T-helper 17 cell (primary cell): Measurements from ENCODE around the gene RAB3C. TPM values are rescaled to one million over a fixed set of nuclear protein-coding genes. Genes with fewer than 3 reads are reported as not detected.

ENCODE experiments used
- ATAC-seq: fragments of 150-1000 bp; cut with Tn5 transposase; 2 replicates; pipeline ENCODE4 v1.10.0; 2021; ENCODE audit warnings: mild to moderate bottlenecking, moderate library complexity
- DNase-seq, 3 donors: peaks; one replicate each; pipeline versions ENCODE4 v3.0.0 to v3.0.0-alpha.2; 2020 to 2021
- H3K9me3 ChIP-seq: one replicate; pipeline ENCODE4 v1.7.0; 2013; ENCODE audit warnings: low read length, mild to moderate bottlenecking; ENCODE audit not compliant: control insufficient read depth, poor library complexity, severe bottlenecking
- H3K27ac Mint-ChIP-seq: one replicate; pipeline ENCODE4 v1.8.0; 2022; ENCODE audit warnings: mild to moderate bottlenecking, moderate library complexity, mixed read lengths
- H3K27me3 Mint-ChIP-seq: one replicate; pipeline ENCODE4 v1.8.0; 2022; ENCODE audit warnings: mixed read lengths
- H3K36me3 Mint-ChIP-seq: one replicate; pipeline ENCODE4 v1.8.0; 2022; ENCODE audit warnings: low read depth, mixed read lengths
- H3K4me1 Mint-ChIP-seq: one replicate; pipeline ENCODE4 v1.8.0; 2022; ENCODE audit warnings: mild to moderate bottlenecking, mixed read lengths
- H3K4me3 Mint-ChIP-seq: one replicate; pipeline ENCODE4 v1.8.0; 2022; ENCODE audit warnings: mild to moderate bottlenecking, moderate library complexity, mixed read lengths
- total RNA-seq, 4 donors: library from RNA in 2 of 4; stranded (reverse) in 2 of 4; gene quantifications; one replicate each; pipeline ENCODE4 v1.2.3 and lab custom pipeline; 2022 to 2026

The RAB3C gene
- total RNA-seq, 2 donors from 2014 or later, result 0.03 TPM; not detected in 1

DNA sequence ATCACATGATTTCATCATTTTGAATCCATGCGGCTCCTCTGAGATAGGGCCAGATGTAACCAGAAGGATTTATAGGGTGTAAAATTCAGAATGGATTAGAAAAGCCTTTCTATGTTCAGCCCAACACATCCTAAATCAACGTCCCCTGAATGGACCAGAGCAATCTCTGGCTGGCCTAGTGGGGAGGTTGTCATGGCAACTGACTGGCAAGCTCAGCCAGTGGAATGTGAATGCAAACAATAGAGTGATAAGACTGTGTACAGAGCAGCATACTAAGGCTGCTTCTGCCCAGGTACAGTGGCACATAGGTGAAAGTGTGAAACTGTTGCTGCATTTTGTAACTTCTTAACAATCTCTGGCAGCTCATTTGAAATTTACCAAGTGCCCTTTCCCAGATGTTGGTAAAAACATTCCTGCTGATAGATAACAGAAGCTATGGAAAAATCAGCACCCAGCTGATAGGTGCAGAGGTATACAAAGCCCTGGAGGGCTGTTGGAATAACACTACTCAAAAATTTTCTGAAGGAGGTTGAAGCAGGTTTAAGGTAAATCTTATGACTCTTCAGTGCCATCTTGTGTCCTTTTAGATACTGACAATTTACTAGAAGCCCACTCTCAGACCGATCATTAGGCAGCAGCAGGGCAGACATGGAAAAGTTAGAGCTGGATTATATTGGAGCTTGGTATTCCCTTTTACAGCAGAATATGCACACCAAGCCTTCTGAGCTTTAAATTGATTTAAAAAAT lies 267.2 kb downstream of the RAB3C start:
- Mint-ChIP-seq H3K4me3 (no peak overlapping the region), H3K4me1 (no peaks in the 10 kb centered on the region), H3K27ac (no peak overlapping the region), H3K27me3 (peaks cover 35% of the 10 kb centered on the region), H3K36me3 (no peaks in the 10 kb centered on the region)
- H3K9me3 ChIP-seq, result no peaks in the 10 kb centered on the region
- DNase-seq, result no peak
- peak; percentile 61 for ATAC-seq

DNA sequence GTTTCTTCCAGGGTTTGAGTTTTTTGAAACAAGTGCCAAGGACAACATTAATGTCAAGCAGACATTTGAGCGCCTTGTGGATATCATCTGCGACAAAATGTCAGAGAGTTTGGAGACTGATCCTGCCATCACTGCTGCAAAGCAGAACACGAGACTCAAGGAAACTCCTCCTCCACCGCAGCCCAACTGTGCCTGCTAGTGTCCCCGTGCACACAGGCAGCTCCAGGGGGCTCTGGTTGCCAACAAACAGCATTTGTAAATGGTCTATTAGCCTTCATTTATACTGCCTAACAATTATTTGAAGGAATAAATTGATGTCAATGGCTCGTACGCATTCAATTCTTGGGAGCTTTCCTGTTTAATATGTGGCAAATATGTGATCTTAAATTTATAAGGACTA lies 268.3 kb downstream of the RAB3C start:
- ATAC-seq (no peak), DNase-seq (no peak)
- no peaks in the 10 kb centered on the region for H3K9me3 ChIP-seq
- H3K4me3 Mint-ChIP-seq, result no peak overlapping the region
- no peaks in the 10 kb centered on the region for H3K4me1 Mint-ChIP-seq
- H3K27ac Mint-ChIP-seq, result no peak overlapping the region
- H3K27me3 Mint-ChIP-seq, result peaks cover 42% of the 10 kb centered on the region
- no peaks in the 10 kb centered on the region for H3K36me3 Mint-ChIP-seq

DNA sequence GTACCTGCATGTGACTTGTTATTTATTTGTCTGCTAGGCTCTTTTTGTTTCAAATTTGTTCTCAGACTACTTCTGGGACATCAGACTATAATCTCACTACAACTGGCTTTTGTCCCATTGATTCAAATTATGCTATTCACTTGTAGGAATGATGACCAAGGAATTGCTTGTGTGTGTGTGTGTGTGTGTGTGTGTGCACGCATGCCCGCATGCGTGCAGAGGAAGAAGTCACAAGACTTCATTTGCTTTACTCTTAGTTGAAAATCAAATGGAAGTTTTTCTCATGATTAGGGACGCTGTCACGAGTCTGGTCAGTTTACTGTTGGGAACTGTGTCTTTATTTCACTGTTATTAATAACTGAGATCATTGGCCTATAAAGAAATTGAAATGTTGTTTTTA lies 268.7 kb downstream of the RAB3C start:
- no peaks in the 10 kb centered on the region for H3K36me3 Mint-ChIP-seq
- H3K27me3 Mint-ChIP-seq, result peaks cover 44% of the 10 kb centered on the region
- ATAC-seq (no peak), DNase-seq (no peak)
- H3K4me3 Mint-ChIP-seq, result no peak overlapping the region
- H3K4me1 Mint-ChIP-seq, result no peaks in the 10 kb centered on the region
- H3K9me3 ChIP-seq, result no peaks in the 10 kb centered on the region
- H3K27ac Mint-ChIP-seq, result no peak overlapping the region

DNA sequence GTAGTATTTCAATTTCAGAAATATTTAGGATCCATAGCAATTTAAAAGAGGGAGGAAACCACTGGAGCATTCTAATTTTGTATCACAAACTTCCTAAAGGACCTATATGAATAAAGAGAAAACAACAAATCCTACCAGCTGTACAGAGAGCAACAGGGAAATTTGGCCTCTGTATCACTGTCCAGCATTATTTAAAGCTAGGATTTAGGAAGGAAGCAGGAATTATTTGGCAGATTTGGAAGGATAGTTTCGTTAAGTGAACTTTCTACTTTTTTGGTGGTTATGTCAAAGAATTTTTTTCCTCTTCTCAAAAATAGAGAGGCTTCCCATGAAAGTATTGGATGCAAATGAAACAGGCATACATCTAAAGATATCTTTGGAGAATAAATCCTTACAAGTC lies 269.7 kb downstream of the RAB3C start:
- Mint-ChIP-seq H3K36me3 (no peaks in the 10 kb centered on the region), H3K27me3 (peaks cover 38% of the 10 kb centered on the region)

DNA sequence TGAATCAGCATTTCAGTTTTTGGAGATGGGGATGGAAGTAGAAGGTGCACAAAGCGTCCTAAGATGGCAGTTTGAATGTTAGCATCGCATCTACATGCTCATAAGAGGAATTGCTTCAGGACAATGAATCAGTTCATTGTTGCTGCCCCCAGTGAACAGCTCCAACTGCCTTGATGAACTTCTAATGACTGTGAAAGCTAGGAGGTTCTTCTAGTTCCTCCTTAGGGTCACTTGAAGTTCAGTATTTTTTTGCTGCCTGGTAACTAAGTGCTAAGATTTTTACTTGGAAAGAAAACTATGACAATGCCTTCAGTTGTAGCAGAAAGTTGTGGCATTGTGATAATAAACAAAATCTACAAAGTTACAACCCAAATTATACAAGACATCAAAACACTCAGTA lies 271.6 kb downstream of the RAB3C start:
- H3K4me1 Mint-ChIP-seq, result no peaks in the 10 kb centered on the region
- ATAC-seq (no peak), DNase-seq (no peak)
- no peak overlapping the region for H3K27ac Mint-ChIP-seq
- no peak overlapping the region for H3K4me3 Mint-ChIP-seq
- no peaks in the 10 kb centered on the region for H3K9me3 ChIP-seq
- peaks cover 5% of the 10 kb centered on the region for H3K36me3 Mint-ChIP-seq
- H3K27me3 Mint-ChIP-seq, result peaks cover 51% of the 10 kb centered on the region

More for the DNA sequence above, 269.7 kb downstream of the RAB3C start:
- no peaks in the 10 kb centered on the region for H3K4me1 Mint-ChIP-seq
- H3K27ac Mint-ChIP-seq, result no peak overlapping the region
- ATAC-seq, result no peak
- no peaks in the 10 kb centered on the region for H3K9me3 ChIP-seq
- no peak for DNase-seq
- no peak overlapping the region for H3K4me3 Mint-ChIP-seq

DNA sequence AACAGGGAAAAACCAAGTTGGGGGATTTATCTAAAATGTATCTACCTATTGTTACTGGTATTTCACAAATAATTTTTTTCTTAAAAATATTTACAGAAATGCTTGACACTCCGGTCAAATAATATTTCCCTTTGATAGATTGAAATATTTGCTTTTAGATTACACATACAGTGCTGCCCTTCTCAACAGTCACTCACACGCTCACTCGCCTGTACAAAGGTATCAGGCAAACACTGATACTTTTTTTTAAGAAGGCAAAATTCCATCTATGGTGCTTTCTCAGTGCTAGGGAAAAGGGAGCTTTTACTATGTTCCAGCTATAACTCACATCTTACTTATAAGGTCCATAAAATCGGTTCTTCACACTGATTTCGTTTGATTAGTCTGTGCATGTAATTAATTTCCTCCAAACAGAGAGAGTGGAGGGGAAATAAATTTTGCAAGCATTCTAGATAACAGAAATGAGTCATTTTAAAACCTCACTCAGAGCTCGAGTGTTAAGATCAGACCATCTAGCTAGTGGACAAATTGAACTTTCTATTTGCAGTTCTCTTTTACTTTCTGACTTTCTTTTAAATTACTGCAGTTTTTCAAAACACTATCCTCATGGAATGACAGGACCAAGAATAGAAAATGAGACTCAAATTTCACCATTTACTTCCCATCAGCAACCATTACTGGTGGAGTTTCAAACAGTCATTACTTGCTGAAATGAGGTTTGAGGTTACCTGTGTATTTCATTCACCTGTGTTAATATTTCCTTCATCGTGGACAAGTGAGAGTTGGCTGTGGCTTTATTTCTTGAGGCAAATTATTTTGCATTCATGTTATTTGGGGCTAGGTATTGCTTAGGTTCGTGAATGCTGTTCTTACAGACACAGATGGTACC lies 273.2 kb downstream of the RAB3C start:
- DNase-seq (no peak), ATAC-seq (no peak)
- H3K4me3 Mint-ChIP-seq, result no peak overlapping the region
- peaks cover 49% of the 10 kb centered on the region for H3K27me3 Mint-ChIP-seq
- no peaks in the 10 kb centered on the region for H3K9me3 ChIP-seq
- H3K27ac Mint-ChIP-seq, result no peak overlapping the region
- no peaks in the 10 kb centered on the region for H3K4me1 Mint-ChIP-seq
- peaks cover 5% of the 10 kb centered on the region for H3K36me3 Mint-ChIP-seq

DNA sequence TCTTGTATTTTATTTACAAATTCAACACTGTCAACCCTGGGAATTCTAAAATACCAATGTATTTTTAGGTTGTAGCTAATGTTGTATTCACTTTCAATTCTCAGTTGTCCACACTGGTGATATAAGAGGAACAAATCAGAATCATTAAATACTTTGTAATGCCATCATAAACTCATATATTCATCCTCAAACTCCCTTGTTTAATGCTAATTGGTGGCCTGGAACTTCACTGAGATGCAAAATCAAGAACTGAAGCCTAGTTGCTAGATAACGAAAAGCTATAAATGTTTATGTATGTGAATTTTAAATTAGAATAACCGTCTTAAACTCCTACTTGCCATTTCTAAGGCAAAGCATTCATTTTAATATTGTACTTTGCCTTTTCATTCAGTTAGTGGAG lies 274.7 kb downstream of the RAB3C start:
- Mint-ChIP-seq H3K4me1 (no peaks in the 10 kb centered on the region), H3K36me3 (peaks cover 5% of the 10 kb centered on the region), H3K27ac (no peak overlapping the region), H3K4me3 (no peak overlapping the region), H3K27me3 (peaks cover 34% of the 10 kb centered on the region)
- DNase-seq (no peak), ATAC-seq (no peak)
- H3K9me3 ChIP-seq, result no peaks in the 10 kb centered on the region

DNA sequence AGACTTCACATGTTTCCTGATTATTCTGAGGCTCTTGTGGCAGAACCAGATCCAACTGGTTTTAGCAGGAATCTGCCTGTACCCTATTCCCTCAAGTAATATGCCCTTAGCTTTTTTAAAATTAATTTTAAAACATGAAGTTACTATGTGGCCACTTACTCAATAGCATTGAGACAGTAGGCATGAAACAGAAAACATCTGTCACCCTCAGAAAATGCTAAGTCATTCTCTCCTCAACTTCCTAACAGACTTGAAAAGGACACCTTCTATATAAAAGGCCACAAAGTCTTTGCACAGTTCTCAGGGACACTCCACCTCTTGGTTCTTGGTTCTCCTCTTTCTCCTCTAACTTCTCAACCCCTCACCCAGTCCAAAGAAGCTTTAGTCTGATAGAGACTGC lies 277.8 kb downstream of the RAB3C start:
- no peaks in the 10 kb centered on the region for H3K9me3 ChIP-seq
- peaks cover 32% of the 10 kb centered on the region for H3K27me3 Mint-ChIP-seq
- no peak overlapping the region for H3K4me3 Mint-ChIP-seq
- H3K36me3 Mint-ChIP-seq, result peaks cover 5% of the 10 kb centered on the region
- ATAC-seq (no peak), DNase-seq (no peak)
- H3K27ac Mint-ChIP-seq, result no peak overlapping the region
- H3K4me1 Mint-ChIP-seq, result no peaks in the 10 kb centered on the region

DNA sequence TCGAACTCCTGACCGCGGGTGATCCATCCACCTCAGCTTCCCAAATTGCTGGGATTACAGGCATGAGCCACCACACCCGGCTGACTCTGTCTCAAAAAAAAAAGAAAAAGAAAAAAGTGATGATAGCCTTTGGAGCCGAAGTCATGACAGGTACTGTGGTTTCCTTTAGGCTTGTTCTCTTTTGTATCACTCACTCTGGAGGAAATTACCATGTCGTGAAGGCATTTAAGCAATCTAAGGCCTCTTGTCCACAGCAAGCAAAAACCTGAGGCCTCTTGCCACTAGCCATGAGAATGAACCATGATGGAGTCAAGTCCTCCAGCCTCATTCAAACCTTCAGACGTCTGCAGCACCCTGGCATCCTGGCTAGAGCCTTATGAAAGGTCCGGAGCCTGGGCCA lies 286.1 kb downstream of the RAB3C start:
- Mint-ChIP-seq H3K4me3 (no peak overlapping the region), H3K27ac (no peak overlapping the region), H3K27me3 (peaks cover 24% of the 10 kb centered on the region), H3K4me1 (peaks cover 3% of the 10 kb centered on the region), H3K36me3 (no peaks in the 10 kb centered on the region)
- no peak for ATAC-seq
- DNase-seq, result no peak
- H3K9me3 ChIP-seq, result no peaks in the 10 kb centered on the region

DNA sequence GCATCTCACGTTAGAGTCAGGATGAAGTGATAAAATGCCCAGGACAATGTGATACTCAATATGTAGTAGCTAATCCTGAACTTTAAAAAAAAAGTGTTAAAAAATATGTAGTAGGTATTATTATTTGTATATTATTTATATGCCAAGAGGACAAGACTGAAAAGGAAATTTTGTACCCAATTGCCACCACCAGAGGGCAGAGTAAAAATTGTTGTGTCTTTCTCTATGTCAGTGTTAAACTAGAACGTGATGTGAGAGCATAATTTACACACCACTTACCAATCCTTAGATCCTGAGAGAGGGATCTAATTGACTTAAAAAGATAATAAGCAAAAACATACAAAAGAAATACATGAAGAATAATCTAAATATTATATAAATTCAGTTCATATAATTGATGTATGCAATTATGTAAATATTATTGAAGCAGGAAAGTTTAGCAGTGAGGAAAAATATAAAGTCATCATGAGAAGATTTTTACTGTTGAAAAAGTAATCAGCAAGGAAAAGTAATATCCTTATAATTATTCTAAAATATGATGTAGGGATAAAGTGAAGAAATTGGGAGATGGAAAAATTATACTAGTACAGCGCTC lies 288.9 kb downstream of the RAB3C start:
- Mint-ChIP-seq H3K27me3 (peaks cover 31% of the 10 kb centered on the region), H3K27ac (no peak overlapping the region), H3K36me3 (peaks cover 2% of the 10 kb centered on the region), H3K4me1 (no peaks in the 10 kb centered on the region), H3K4me3 (no peak overlapping the region)
- no peaks in the 10 kb centered on the region for H3K9me3 ChIP-seq
- ATAC-seq (peak; percentile 44), DNase-seq (peak in 1 of 3 donors; percentile 17)

DNA sequence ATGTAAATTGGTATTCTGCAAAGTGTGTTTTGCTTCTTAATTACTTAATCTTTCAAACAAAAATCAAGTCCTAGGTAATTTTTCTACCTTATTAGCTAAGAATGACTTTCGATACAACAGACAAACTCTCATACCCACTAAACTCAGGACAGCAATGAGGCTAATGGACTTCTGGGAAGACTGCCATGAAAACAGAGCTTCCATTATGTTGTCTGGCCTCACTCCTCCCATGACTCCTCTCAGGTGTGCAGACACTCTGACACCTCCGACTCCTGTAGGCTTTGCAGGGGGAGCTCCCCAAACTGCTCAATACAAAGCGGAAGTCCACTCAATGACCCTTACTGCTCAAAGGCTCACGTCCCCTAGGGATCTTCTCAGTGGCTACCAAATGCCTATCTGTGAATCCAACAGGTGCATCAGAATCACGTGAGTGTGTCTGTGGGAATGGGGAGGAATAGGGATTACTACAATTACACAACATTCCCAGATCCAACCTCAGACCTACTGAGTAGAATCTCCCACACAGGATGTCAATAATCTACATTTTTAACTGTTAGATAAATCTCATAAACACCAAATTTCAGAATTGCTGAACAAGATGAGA lies 289.9 kb downstream of the RAB3C start:
- Mint-ChIP-seq H3K27ac (no peak overlapping the region), H3K4me1 (no peaks in the 10 kb centered on the region), H3K4me3 (no peak overlapping the region), H3K36me3 (peaks cover 2% of the 10 kb centered on the region), H3K27me3 (peaks cover 38% of the 10 kb centered on the region)
- ATAC-seq, result no peak
- H3K9me3 ChIP-seq, result no peaks in the 10 kb centered on the region
- DNase-seq, result no peak

DNA sequence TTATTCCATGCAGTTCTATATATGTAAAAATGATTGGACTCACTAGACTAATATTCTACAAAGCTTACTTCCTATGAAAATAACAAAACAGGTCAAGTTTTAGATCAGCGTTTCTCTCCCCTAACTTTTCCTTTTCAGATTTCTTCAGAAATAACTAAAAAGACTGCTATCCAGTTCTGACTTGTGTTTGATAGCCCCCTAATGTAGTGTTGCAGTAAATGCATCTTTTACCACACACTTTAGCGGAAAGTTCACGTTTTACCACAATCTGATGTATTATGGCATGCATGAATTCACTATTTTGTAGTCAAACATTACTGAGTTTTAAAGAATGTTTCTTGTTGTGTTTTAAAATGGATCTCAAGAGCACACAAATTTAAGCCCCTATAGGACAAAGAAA lies 292.7 kb downstream of the RAB3C start:
- no peaks in the 10 kb centered on the region for H3K4me1 Mint-ChIP-seq
- H3K36me3 Mint-ChIP-seq, result peaks cover 2% of the 10 kb centered on the region
- no peak overlapping the region for H3K4me3 Mint-ChIP-seq
- no peak overlapping the region for H3K27ac Mint-ChIP-seq
- H3K27me3 Mint-ChIP-seq, result peaks cover 42% of the 10 kb centered on the region
- H3K9me3 ChIP-seq, result no peaks in the 10 kb centered on the region
- no peak for DNase-seq
- ATAC-seq, result no peak

DNA sequence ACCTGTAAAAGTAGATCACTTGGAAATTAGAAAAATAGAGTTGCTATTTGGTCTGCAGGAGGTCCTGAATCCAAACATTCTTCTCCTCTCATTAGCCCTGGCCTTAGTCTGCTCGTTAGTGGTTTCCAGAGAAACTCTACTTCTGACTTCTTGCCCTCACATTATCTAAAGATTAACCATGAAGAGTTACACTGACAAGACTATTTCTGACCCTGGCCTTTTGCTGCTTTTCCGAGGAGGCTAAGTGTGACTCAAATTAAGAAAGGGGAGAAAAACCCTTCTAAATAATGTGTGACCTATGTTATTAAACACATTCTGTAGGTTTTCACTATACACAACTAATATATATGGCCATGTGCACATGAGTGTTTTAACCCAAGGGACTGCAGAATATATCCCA lies 302.4 kb downstream of the RAB3C start:
- Mint-ChIP-seq H3K4me3 (no peak overlapping the region), H3K4me1 (peaks cover 23% of the 10 kb centered on the region), H3K36me3 (no peaks in the 10 kb centered on the region), H3K27ac (no peak overlapping the region), H3K27me3 (peaks cover 5% of the 10 kb centered on the region)
- ATAC-seq (no peak), DNase-seq (no peak)
- H3K9me3 ChIP-seq, result no peaks in the 10 kb centered on the region
